OCI-LY7 (cell line): ENCODE measurements around the gene PRMT5.

ENCODE experiments used
- EZH2phosphoT487 ChIP-seq: fragments of 200-600 bp; sonication (generic); IDR thresholded peaks from 2 replicates; pipeline ENCODE4 v1.6.1; 2018; ENCODE audit warnings: low read depth, borderline replicate concordance, mild to moderate bottlenecking, mixed run types, antibody characterized with exemption, low read length, moderate library complexity, mixed read lengths
- TF ChIP-seq, protein P1 (sequence below): fragments of 200-600 bp; sonication (generic); conservative IDR thresholded peaks from 2 replicates; pipeline ENCODE4 v1.5.1; 2014; ENCODE audit warnings: mild to moderate bottlenecking, antibody characterized with exemption, low read length, moderate library complexity, mixed read lengths

- TF ChIP-seq, protein P1, sequence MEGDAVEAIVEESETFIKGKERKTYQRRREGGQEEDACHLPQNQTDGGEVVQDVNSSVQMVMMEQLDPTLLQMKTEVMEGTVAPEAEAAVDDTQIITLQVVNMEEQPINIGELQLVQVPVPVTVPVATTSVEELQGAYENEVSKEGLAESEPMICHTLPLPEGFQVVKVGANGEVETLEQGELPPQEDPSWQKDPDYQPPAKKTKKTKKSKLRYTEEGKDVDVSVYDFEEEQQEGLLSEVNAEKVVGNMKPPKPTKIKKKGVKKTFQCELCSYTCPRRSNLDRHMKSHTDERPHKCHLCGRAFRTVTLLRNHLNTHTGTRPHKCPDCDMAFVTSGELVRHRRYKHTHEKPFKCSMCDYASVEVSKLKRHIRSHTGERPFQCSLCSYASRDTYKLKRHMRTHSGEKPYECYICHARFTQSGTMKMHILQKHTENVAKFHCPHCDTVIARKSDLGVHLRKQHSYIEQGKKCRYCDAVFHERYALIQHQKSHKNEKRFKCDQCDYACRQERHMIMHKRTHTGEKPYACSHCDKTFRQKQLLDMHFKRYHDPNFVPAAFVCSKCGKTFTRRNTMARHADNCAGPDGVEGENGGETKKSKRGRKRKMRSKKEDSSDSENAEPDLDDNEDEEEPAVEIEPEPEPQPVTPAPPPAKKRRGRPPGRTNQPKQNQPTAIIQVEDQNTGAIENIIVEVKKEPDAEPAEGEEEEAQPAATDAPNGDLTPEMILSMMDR: no peak
- TF ChIP-seq EZH2phosphoT487: no peak
Measured at GRCh38 chr14:22895402-22895801, 33.8 kb downstream of the PRMT5 start.
